Measurements from ENCODE around the gene FNDC8. TPM values are rescaled to one million over a fixed set of nuclear protein-coding genes. Genes with fewer than 3 reads are reported as not detected.

Gene FNDC8
- total and polyA plus RNA-seq, 2 of the 8 experiments (the other 6 are each of a cell fraction or from before 2014, with no cell fraction given): not detected

- Histone ChIP-seq H3K18ac (ENCODE audit: extremely low read depth, low read length) (no peak overlapping the region), H4K91ac (replicated peaks; ENCODE audit: insufficient read length, low read length) (no peak overlapping the region), H2AFZ (ENCODE audit: low read length) (no peak overlapping the region), H3K27ac (ENCODE audit: low read depth, low read length) (no peak overlapping the region), H3K4me3 (ENCODE audit: extremely low read depth in 1 of 4, insufficient read depth in 2 of 4, low read depth in 3 of 4, low read length in 4 of 4) (no peak overlapping the region), H4K5ac (ENCODE audit: insufficient read length, low read depth, low read length) (no peak overlapping the region), H4K8ac (ENCODE audit: extremely low read depth, insufficient read depth, low read length) (no peak overlapping the region), H3K36me3 (ENCODE audit: control insufficient read depth in 2 of 4, insufficient read depth in 4 of 4, low read length in 3 of 4) (no peaks in the 10 kb centered on the region), H3K79me2 (ENCODE audit: control insufficient read depth in 1 of 2, insufficient read depth in 2 of 2, low read length in 2 of 2) (peaks cover 0 to 7% of the 10 kb centered on the region in 2 experiments; a peak in 2 of 4 replicates), H3K9me3 (ENCODE audit: insufficient read depth in 2 of 2, low read depth in 1 of 2, low read length in 1 of 2) (no peaks in the 10 kb centered on the region), H3K23me2 (ENCODE audit: low read depth, low read length) (no peaks in the 10 kb centered on the region), H2BK5ac (ENCODE audit: low read depth, low read length) (no peak overlapping the region), H2BK120ac (replicated peaks; ENCODE audit: low read depth, low read length) (no peak overlapping the region), H4K20me1 (replicated peaks in 1 of 2; ENCODE audit: control insufficient read depth in 1 of 2, insufficient read depth in 2 of 2, low read length in 2 of 2) (no peaks in the 10 kb centered on the region), H3K27me3 (replicated peaks in 1 of 4; ENCODE audit: control insufficient read depth in 3 of 4, extremely low read depth in 1 of 4, insufficient read depth in 3 of 4, low read length in 3 of 4) (no peaks in the 10 kb centered on the region), H3K9ac (replicated peaks in 1 of 4; ENCODE audit: extremely low read depth in 1 of 4, low read depth in 3 of 4, low read length in 3 of 4) (peak overlapping the region in 1 of 4 experiments; percentile 34; a peak in 1 of 7 replicates), H2BK15ac (ENCODE audit: low read length) (no peak overlapping the region), H3K23ac (ENCODE audit: insufficient read length) (no peak overlapping the region), H3K56ac (replicated peaks; ENCODE audit: insufficient read length, low read depth, low read length) (no peak overlapping the region), H2BK20ac (ENCODE audit: low read length) (no peak overlapping the region), H3K14ac (ENCODE audit: insufficient read length) (no peak overlapping the region), H2BK12ac (ENCODE audit: low read depth, low read length) (no peak overlapping the region), H3K4me2 (ENCODE audit: insufficient read depth in 1 of 2, low read depth in 2 of 2, low read length in 2 of 2) (no peak overlapping the region), H2AK5ac (ENCODE audit: low read depth, low read length) (no peak overlapping the region), H3K79me1 (ENCODE audit: low read depth, low read length) (no peaks in the 10 kb centered on the region), H3K4me1 (replicated peaks in 1 of 4; ENCODE audit: control insufficient read depth in 3 of 4, insufficient read depth in 4 of 4, low read length in 3 of 4) (0 out of 7 replicates have a peak, but pooled peaks cover 0 to 2% (median 0%) of the 10 kb centered on the region in 4 experiments), H3K4ac (replicated peaks; ENCODE audit: insufficient read length, low read depth, low read length) (no peak overlapping the region)
- DNase-seq (ENCODE audit: low read depth in 1 of 2, low spot score in 2 of 2) (no peak), FAIRE-seq (no peak)
- 80% methylated on average over 2 of the region's 2 CpGs; no CpG with 5 or more reads in 1 of the 2 experiments for WGBS, 2 experiments (ENCODE audit: extremely low coverage in 1 of 2, insufficient coverage in 1 of 2, insufficient read length in 1 of 2, insufficient replicate concordance in 2 of 2, low coverage in 1 of 2, low lambda C conversion rate in 2 of 2, missing lambda C conversion rate in 1 of 2)
- ChIA-PET CTCF (ENCODE audit: partially characterized antibody) (interaction anchor here (1.0 kb wide), 1 partner anchor 15 kb away, joined by 6 read pairs; no protein-coding TSS in a partner anchor), POLR2A (ENCODE audit: partially characterized antibody) (interaction anchor here (1.0 to 1.6 kb wide), 2 partner anchors 10 kb away, joined by 3 read pairs; no protein-coding TSS in a partner anchor)
- TF ChIP-seq EP300 (IDR thresholded peaks at IDR 0.05; ENCODE audit: borderline replicate concordance in 1 of 2, low read depth in 2 of 2, low read length in 2 of 2) (no peak), NANOG (IDR thresholded peaks at IDR 0.05; ENCODE audit: insufficient read depth, low read depth, low read length, poor library complexity, severe bottlenecking) (no peak), RAD21 (IDR thresholded peaks at IDR 0.05 in 1 of 2, conservative IDR thresholded peaks at IDR 0.05 in 1 of 2; ENCODE audit: low read depth in 2 of 2, low read length in 2 of 2) (no peak), KDM1A (IDR thresholded peaks at IDR 0.05; ENCODE audit: borderline replicate concordance, low read length) (no peak), TAF7 (optimal IDR thresholded peaks at IDR 0.05; ENCODE audit: borderline replicate concordance, low read depth, low read length) (no peak), ATF2 (IDR thresholded peaks at IDR 0.05; ENCODE audit: low read length) (no peak), POLR2AphosphoS5 (IDR thresholded peaks at IDR 0.05; ENCODE audit: low read depth, low read length) (no peak), CBX5 (IDR thresholded peaks at IDR 0.05; ENCODE audit: low read depth, low read length) (no peak)
Measured at GRCh38 chr17:35074711-35075707, 46.4 kb upstream of the FNDC8 start.
